ENCODE measurements around the gene UBA5.

DNA sequence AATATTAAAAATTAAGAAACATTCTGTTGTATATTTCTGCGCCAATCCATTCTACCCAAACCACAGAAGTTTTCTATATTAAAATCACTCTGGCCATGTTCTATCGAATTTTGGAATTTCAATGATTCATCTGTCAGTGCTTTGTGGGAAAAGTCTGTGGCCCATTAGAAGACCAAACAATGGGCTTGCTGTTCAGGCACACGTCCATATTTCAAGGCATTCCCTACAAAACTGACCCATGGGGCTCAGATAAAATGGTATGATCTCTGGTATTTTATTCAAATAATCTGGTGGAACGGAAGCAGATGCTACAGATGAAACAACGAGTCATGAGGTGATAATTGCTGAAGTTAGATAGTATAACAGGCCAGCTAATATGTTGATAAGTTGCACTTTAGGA is 49.6 kb downstream of the UBA5 start:
- TF ChIP-seq POLR2A (IDR thresholded peaks at IDR 0.05): no peak
- TF ChIP-seq, protein P1, sequence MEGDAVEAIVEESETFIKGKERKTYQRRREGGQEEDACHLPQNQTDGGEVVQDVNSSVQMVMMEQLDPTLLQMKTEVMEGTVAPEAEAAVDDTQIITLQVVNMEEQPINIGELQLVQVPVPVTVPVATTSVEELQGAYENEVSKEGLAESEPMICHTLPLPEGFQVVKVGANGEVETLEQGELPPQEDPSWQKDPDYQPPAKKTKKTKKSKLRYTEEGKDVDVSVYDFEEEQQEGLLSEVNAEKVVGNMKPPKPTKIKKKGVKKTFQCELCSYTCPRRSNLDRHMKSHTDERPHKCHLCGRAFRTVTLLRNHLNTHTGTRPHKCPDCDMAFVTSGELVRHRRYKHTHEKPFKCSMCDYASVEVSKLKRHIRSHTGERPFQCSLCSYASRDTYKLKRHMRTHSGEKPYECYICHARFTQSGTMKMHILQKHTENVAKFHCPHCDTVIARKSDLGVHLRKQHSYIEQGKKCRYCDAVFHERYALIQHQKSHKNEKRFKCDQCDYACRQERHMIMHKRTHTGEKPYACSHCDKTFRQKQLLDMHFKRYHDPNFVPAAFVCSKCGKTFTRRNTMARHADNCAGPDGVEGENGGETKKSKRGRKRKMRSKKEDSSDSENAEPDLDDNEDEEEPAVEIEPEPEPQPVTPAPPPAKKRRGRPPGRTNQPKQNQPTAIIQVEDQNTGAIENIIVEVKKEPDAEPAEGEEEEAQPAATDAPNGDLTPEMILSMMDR (IDR thresholded peaks at IDR 0.05): no peak

Measured in upper lobe of left lung (tissue), 4 donors.